Measurements from ENCODE around the gene MYCBP2.
"Not testable (repeated sequence)": the region's sequence is repeated elsewhere in the genome, so short reads cannot be mapped to it uniquely, and the experiment has no call there.

MYCBP2 gene

DNA sequence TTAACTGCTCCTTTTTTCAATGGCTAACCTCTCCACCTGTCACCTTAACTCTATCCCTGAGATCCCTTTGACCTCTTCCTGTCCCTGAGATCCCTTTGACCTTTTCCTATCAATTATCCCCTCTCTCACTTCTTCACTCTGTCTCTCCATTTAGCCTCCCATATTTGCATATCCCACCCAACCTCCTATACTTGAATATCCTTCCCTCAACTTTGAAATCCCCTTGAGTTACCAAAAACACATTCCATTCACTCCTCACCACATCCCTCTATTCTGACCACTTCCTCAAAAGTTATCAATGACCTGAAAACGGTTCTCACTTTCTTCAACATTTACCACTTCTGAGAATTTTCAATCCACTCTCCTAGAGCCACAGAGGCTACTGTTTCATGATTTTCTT, 3.0 kb downstream of the MYCBP2 start:
- CTCF ChIA-PET, result no interaction called here
- TF ChIP-seq, protein P1, sequence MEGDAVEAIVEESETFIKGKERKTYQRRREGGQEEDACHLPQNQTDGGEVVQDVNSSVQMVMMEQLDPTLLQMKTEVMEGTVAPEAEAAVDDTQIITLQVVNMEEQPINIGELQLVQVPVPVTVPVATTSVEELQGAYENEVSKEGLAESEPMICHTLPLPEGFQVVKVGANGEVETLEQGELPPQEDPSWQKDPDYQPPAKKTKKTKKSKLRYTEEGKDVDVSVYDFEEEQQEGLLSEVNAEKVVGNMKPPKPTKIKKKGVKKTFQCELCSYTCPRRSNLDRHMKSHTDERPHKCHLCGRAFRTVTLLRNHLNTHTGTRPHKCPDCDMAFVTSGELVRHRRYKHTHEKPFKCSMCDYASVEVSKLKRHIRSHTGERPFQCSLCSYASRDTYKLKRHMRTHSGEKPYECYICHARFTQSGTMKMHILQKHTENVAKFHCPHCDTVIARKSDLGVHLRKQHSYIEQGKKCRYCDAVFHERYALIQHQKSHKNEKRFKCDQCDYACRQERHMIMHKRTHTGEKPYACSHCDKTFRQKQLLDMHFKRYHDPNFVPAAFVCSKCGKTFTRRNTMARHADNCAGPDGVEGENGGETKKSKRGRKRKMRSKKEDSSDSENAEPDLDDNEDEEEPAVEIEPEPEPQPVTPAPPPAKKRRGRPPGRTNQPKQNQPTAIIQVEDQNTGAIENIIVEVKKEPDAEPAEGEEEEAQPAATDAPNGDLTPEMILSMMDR (IDR thresholded peaks at IDR 0.05; ENCODE audit: control extremely low read depth, extremely low read depth, low read depth, missing control alignments), result no peak
- no peak for DNase-seq (ENCODE audit: extremely low spot score)

DNA sequence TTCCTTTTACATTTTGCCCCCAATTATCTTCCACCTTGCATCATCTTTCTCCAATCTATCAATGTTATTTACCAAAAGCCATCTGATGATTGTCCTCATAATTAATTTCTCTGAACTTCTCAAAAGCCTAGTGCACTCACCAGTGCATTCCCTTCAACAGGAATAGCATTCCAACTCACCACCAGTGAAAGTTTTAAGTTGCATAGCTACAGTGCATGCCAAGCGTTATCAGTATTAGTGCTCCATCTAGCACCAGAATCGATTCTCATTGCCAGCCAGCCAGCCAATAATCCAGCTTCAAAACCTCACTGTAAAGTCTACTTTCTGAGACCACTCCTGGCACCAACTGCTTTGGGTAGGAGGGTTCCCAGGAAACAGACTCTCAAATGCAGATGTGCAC, 7.4 kb downstream of the MYCBP2 start:
- CTCF ChIA-PET, result interaction anchor here (1.1 to 2.4 kb wide), 6 partner anchors 10 to 173 kb away, joined by 3 to 13 read pairs (median 6); no protein-coding TSS in a partner anchor
- no peak for DNase-seq (ENCODE audit: extremely low spot score)
- TF ChIP-seq, protein P1 (IDR thresholded peaks at IDR 0.05; ENCODE audit: control extremely low read depth, extremely low read depth, low read depth, missing control alignments), result no peak
- POLR2A ChIA-PET, result interaction anchor here (1.0 kb wide), 1 partner anchor 12 kb away, joined by 3 read pairs; no protein-coding TSS in a partner anchor

More for the DNA sequence above, 3.0 kb downstream of the MYCBP2 start:
- POLR2A ChIA-PET, result no interaction called here

GRCh38 chr13:77318741-77319140, 8.2 kb downstream of the MYCBP2 start:
- ChIA-PET CTCF (interaction anchor here (1.0 to 2.3 kb wide), 4 partner anchors 8 to 23 kb away, joined by 3 to 13 read pairs (median 6); no protein-coding TSS in a partner anchor), POLR2A (interaction anchor here (1.0 kb wide), 1 partner anchor 11 kb away, joined by 3 read pairs; no protein-coding TSS in a partner anchor)
- TF ChIP-seq, protein P1 (IDR thresholded peaks at IDR 0.05; ENCODE audit: control extremely low read depth, extremely low read depth, low read depth, missing control alignments), result no peak
- no peak for DNase-seq (ENCODE audit: extremely low spot score)

DNA sequence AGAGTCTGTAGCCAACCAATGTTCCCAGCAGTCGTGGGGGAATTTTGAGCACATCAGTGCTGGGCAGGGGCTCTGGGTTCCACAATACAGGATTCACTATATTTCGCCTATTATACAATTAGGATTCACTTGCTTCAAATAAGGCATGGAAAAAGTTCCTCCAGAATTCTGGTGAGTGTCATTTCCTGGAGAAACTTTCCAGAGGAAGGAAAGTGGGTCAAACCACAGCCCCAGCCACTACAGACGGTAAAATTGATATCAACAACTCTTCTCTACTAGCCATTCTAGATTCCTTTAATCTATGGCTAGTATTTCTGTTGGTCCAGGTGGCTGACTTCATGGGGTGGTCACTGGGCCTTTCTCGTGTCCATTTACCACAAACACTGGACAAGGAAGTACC, 10.5 kb downstream of the MYCBP2 start:
- ChIA-PET CTCF (interaction anchor here (1.1 to 3.0 kb wide), 10 partner anchors 9 to 162 kb away, joined by 3 to 22 read pairs (median 4); partner anchors contain the start of gene MYCBP2), POLR2A (no interaction called here)
- TF ChIP-seq, protein P1 (IDR thresholded peaks at IDR 0.05; ENCODE audit: control extremely low read depth, extremely low read depth, low read depth, missing control alignments), result no peak
- no peak for DNase-seq (ENCODE audit: extremely low spot score)

- POLR2A ChIA-PET; DNase-seq (ENCODE audit: extremely low spot score): not testable (repeated sequence)
- CTCF ChIA-PET, result interaction anchor here (1.1 to 3.0 kb wide), 3 partner anchors 11 to 163 kb away, joined by 4 to 22 read pairs (median 4); partner anchors contain the start of gene MYCBP2
Measured at GRCh38 chr13:77315509-77315908, 11.4 kb downstream of the MYCBP2 start.

DNA sequence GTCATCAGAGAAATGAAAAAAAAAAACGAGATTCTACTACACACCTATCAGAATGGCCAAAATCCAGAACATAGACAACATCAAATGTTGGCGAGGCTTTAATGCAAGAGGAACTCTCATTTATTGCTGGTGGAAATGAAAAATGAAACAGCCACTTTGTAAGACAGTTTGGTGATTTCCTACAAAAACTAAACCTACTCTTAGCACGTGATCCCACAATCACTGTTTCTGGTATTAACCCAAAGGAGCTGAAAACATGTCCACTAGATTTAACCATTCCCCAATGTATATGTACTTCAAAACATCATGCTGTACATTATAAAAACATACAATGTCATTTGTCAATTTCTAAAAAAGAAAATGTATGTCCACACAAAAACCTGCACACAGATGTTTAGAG, 13.0 kb downstream of the MYCBP2 start:
- POLR2A ChIA-PET, result interaction anchor here (0.6 kb wide), 1 partner anchor 165 kb away, joined by 5 read pairs; no protein-coding TSS in a partner anchor
- no peak for DNase-seq (ENCODE audit: extremely low spot score)
- TF ChIP-seq, protein P1 (IDR thresholded peaks at IDR 0.05; ENCODE audit: control extremely low read depth, extremely low read depth, low read depth, missing control alignments), result no peak
- CTCF ChIA-PET, result interaction anchor here (0.8 kb wide), 1 partner anchor 165 kb away, joined by 3 read pairs; no protein-coding TSS in a partner anchor

GRCh38 chr13:77312311-77312710, 14.6 kb downstream of the MYCBP2 start:
- TF ChIP-seq, protein P1 (IDR thresholded peaks at IDR 0.05; ENCODE audit: control extremely low read depth, extremely low read depth, low read depth, missing control alignments), result no peak
- POLR2A ChIA-PET, result no interaction called here
- CTCF ChIA-PET, result interaction anchor here (0.8 kb wide), 1 partner anchor 166 kb away, joined by 3 read pairs; no protein-coding TSS in a partner anchor
- DNase-seq (ENCODE audit: extremely low spot score), result no peak
